ENCODE data around the gene AUH. TPM values are rescaled to one million over a fixed set of nuclear protein-coding genes. Genes with fewer than 3 reads are reported as not detected.

The AUH gene
- total RNA-seq, 2 donors from 2014 or later, result 23.0 to 23.5 TPM

DNA sequence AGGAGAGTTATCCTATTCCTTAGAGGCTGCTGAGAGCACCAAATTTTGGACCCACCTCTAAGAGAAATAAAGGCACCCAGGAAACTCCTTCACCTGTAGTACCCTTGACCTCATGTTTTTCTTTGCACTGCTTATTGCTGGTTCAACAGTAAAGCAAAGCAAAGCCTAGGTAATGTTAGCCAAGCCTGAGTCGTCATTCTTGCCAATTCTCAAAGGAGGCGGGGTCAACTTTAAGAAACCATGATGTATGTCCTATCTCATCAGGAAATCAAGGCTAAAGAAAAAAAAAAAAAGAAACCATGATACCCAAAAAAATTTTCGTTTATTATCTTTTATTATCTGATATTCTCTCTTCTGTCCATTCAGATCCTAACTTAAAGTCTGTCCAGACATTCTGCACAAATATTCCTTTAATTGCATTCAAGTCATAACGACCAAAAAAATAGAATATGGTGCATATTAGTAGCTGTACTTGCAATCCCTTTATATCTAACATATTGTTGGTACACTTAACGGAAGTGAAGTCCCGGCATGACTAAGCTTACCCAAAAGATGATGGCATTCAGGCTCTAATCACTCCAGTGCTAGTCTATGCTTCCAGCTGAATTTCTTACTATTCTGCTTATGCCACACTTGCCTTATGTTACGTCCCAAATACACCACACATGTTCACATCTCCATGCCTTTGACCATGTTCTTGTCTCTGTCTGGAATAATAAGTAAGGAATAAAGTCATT, 1.8 kb downstream of the AUH start:
- H3K27ac Mint-ChIP-seq, result no peak overlapping the region
- H3K4me3 ChIP-seq (ENCODE audit: low read length), result peak overlapping the region; percentile 97
- H3K9me3 ChIP-seq (ENCODE audit: control insufficient read depth, low read length), result no peaks in the 10 kb centered on the region
- H3K4me1 ChIP-seq (ENCODE audit: control insufficient read depth, insufficient read depth, low read length), result peaks cover 2% of the 10 kb centered on the region
- H3K27me3 Mint-ChIP-seq (ENCODE audit: insufficient read depth), result no peaks in the 10 kb centered on the region
- H3K36me3 ChIP-seq (ENCODE audit: control insufficient read depth, insufficient read depth, low read length), result peaks cover 26% of the 10 kb centered on the region
- WGBS, 2 experiments (ENCODE audit: insufficient coverage in 1 of 2, insufficient read length in 1 of 2), result 81 to 93% methylated on average over 4 to 7 of the region's 7 CpGs
- DNase-seq, result no peak
- peaks cover 17% of the 10 kb centered on the region for H3K4me1 Mint-ChIP-seq
- no peak overlapping the region for H3K27ac ChIP-seq (ENCODE audit: low read depth, low read length)
- H3K4me3 Mint-ChIP-seq, result peak overlapping the region; percentile 95
- peak overlapping the region; percentile 72 for H3K9ac ChIP-seq (ENCODE audit: extremely low read depth, low read length, poor library complexity, severe bottlenecking)
- peaks cover 4% of the 10 kb centered on the region for H3K9me3 Mint-ChIP-seq
- TF ChIP-seq, protein P1, sequence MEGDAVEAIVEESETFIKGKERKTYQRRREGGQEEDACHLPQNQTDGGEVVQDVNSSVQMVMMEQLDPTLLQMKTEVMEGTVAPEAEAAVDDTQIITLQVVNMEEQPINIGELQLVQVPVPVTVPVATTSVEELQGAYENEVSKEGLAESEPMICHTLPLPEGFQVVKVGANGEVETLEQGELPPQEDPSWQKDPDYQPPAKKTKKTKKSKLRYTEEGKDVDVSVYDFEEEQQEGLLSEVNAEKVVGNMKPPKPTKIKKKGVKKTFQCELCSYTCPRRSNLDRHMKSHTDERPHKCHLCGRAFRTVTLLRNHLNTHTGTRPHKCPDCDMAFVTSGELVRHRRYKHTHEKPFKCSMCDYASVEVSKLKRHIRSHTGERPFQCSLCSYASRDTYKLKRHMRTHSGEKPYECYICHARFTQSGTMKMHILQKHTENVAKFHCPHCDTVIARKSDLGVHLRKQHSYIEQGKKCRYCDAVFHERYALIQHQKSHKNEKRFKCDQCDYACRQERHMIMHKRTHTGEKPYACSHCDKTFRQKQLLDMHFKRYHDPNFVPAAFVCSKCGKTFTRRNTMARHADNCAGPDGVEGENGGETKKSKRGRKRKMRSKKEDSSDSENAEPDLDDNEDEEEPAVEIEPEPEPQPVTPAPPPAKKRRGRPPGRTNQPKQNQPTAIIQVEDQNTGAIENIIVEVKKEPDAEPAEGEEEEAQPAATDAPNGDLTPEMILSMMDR (conservative IDR thresholded peaks at IDR 0.05), result no peak
- H3K27me3 ChIP-seq (ENCODE audit: control insufficient read depth, insufficient read depth, low read length, poor library complexity, severe bottlenecking), result no peaks in the 10 kb centered on the region
- peaks cover 19% of the 10 kb centered on the region for H3K36me3 Mint-ChIP-seq (ENCODE audit: low read depth)

DNA sequence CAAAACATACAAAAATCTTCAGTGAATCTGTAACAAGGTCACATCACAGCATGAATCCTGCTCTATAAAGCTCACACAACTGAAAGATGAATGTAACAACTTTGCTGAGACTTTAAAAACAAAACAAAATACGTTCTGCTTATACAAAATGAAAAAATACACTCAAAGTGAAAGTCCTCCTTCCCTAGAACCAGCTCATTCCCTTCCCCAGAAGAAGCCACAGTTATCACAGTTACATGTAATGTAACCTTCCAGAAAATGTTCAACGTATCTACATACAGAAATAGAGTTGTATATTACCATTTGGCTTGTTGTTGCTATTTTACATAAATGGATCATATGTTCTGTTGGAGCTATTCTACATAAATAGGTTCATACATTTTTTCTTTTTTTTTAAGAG, 2.6 kb downstream of the AUH start:
- H3K27ac Mint-ChIP-seq, result no peak overlapping the region
- peaks cover 17% of the 10 kb centered on the region for H3K4me1 Mint-ChIP-seq
- peaks cover 2% of the 10 kb centered on the region for H3K9me3 Mint-ChIP-seq
- no peaks in the 10 kb centered on the region for H3K27me3 ChIP-seq (ENCODE audit: control insufficient read depth, insufficient read depth, low read length, poor library complexity, severe bottlenecking)
- no peak overlapping the region for H3K27ac ChIP-seq (ENCODE audit: low read depth, low read length)
- TF ChIP-seq, protein P1 (conservative IDR thresholded peaks at IDR 0.05), result no peak
- no peak overlapping the region for H3K9ac ChIP-seq (ENCODE audit: extremely low read depth, low read length, poor library complexity, severe bottlenecking)
- 80 to 90% methylated on average over 1 to 2 of the region's 2 CpGs for WGBS, 2 experiments (ENCODE audit: insufficient coverage in 1 of 2, insufficient read length in 1 of 2)
- no peak for DNase-seq
- H3K4me3 ChIP-seq (ENCODE audit: low read length), result no peak overlapping the region
- H3K36me3 ChIP-seq (ENCODE audit: control insufficient read depth, insufficient read depth, low read length), result peaks cover 33% of the 10 kb centered on the region
- H3K4me3 Mint-ChIP-seq, result no peak overlapping the region
- H3K36me3 Mint-ChIP-seq (ENCODE audit: low read depth), result peaks cover 25% of the 10 kb centered on the region
- H3K4me1 ChIP-seq (ENCODE audit: control insufficient read depth, insufficient read depth, low read length), result peaks cover 2% of the 10 kb centered on the region
- no peaks in the 10 kb centered on the region for H3K27me3 Mint-ChIP-seq (ENCODE audit: insufficient read depth)
- H3K9me3 ChIP-seq (ENCODE audit: control insufficient read depth, low read length), result no peaks in the 10 kb centered on the region

DNA sequence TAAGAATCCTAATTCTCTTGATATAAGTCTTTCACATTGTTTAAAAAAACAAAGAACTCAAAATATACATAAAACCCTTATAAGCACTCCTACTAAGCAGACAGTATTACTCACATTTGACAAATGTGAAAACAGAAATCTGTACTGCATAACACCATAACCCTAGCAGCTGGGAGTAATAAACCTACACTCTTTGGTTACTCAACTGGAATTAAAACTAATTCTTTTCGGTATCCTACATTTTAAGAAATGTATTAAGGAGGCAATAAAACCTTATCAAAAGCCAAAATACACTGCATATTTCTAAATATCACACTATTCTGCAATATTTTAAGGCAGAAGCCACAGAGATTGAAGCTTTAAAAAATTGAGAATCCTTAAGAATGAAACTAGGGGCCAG, 6.8 kb downstream of the AUH start:
- H3K4me3 Mint-ChIP-seq, result no peak overlapping the region
- TF ChIP-seq, protein P1 (conservative IDR thresholded peaks at IDR 0.05), result no peak
- peaks cover 6% of the 10 kb centered on the region for H3K4me1 Mint-ChIP-seq
- Histone ChIP-seq H3K4me1 (ENCODE audit: control insufficient read depth, insufficient read depth, low read length) (peaks cover under 1% of the 10 kb centered on the region), H3K9ac (ENCODE audit: extremely low read depth, low read length, poor library complexity, severe bottlenecking) (no peak overlapping the region), H3K4me3 (ENCODE audit: low read length) (no peak overlapping the region), H3K9me3 (ENCODE audit: control insufficient read depth, low read length) (no peaks in the 10 kb centered on the region), H3K27ac (ENCODE audit: low read depth, low read length) (no peak overlapping the region), H3K36me3 (ENCODE audit: control insufficient read depth, insufficient read depth, low read length) (peaks cover 32% of the 10 kb centered on the region), H3K27me3 (ENCODE audit: control insufficient read depth, insufficient read depth, low read length, poor library complexity, severe bottlenecking) (no peaks in the 10 kb centered on the region)
- no peak for DNase-seq
- H3K36me3 Mint-ChIP-seq (ENCODE audit: low read depth), result peaks cover 33% of the 10 kb centered on the region
- no peaks in the 10 kb centered on the region for H3K9me3 Mint-ChIP-seq
- H3K27ac Mint-ChIP-seq, result no peak overlapping the region
- WGBS, 2 experiments (ENCODE audit: insufficient coverage in 1 of 2, insufficient read length in 1 of 2), result 100% methylated on average over 1 of the region's 1 CpG; no CpG with 5 or more reads in 1 of the 2 experiments
- no peaks in the 10 kb centered on the region for H3K27me3 Mint-ChIP-seq (ENCODE audit: insufficient read depth)

All from endodermal cell (in vitro differentiated cells).